H1 (cell line): ENCODE results near the gene EIF1B. TPM values are rescaled to one million over a fixed set of nuclear protein-coding genes. Genes with fewer than 3 reads are reported as not detected.

Experiments used
- ATF3 ChIP-seq: IDR thresholded peaks from 2 replicates; pipeline ENCODE4 v1.6.1; 2011; ENCODE audit warnings: low read depth, mild to moderate bottlenecking, low read length; ENCODE audit not compliant: insufficient read depth
- CEBPB ChIP-seq: IDR thresholded peaks from 2 replicates; pipeline ENCODE4 v1.6.1; 2012; ENCODE audit warnings: low read depth, low read length
- CHD1 ChIP-seq: IDR thresholded peaks from 2 replicates; pipeline ENCODE4 v1.6.1; 2012; ENCODE audit warnings: low read depth, low read length, improper control_type of control experiment
- CHD7 ChIP-seq: fragments of 300-600 bp; sonication (generic); IDR thresholded peaks from 2 replicates; pipeline ENCODE4 v1.7.1; 2012; ENCODE audit warnings: low read length, moderate library complexity, mild to moderate bottlenecking, inconsistent platforms; ENCODE audit not compliant: insufficient replicate concordance
- CREB1 ChIP-seq: IDR thresholded peaks from 2 replicates; pipeline ENCODE4 v1.6.1; 2012; ENCODE audit warnings: inconsistent platforms
- JUND ChIP-seq: IDR thresholded peaks from 2 replicates; pipeline ENCODE4 v1.6.1; 2011; ENCODE audit warnings: mild to moderate bottlenecking, improper control_type of control experiment, low read length
- MAX ChIP-seq: IDR thresholded peaks from 2 replicates; pipeline ENCODE4 v1.6.1; 2012; ENCODE audit warnings: inconsistent platforms
- NRF1 ChIP-seq: IDR thresholded peaks from 2 replicates; pipeline ENCODE4 v1.6.1; 2011; ENCODE audit warnings: mild to moderate bottlenecking, low read depth, low read length, improper control_type of control experiment
- PHF8 ChIP-seq: fragments of 200-600 bp; sonication (generic); conservative IDR thresholded peaks from 2 replicates; pipeline ENCODE4 v1.7.1; 2012; ENCODE audit warnings: low read depth, mild to moderate bottlenecking, inconsistent platforms, low read length, moderate library complexity
- POLR2A ChIP-seq, 2 experiments: IDR thresholded peaks; 1 replicate in 1 of 2; 2 replicates in 1 of 2; pipeline ENCODE4 v1.6.1; 2011; ENCODE audit warnings: low read depth in 2 of 2, low read length in 2 of 2, mild to moderate bottlenecking in 2 of 2; ENCODE audit errors: control extremely low read depth in 1 of 2
- RAD21 ChIP-seq, 2 experiments: IDR thresholded peaks in 1 of 2; conservative IDR thresholded peaks in 1 of 2; 2 replicates each; pipeline ENCODE4 v1.6.1; 2011; ENCODE audit warnings: low read depth in 2 of 2, low read length in 2 of 2, improper control_type of control experiment in 1 of 2, inconsistent platforms in 1 of 2, mild to moderate bottlenecking in 1 of 2, moderate library complexity in 1 of 2
- TCF12 ChIP-seq: IDR thresholded peaks from 2 replicates; pipeline ENCODE4 v1.6.1; 2011; ENCODE audit warnings: low read depth, mild to moderate bottlenecking, low read length
- polyA plus RNA-seq, 7 experiments: library from polyadenylated mRNA; depleted of rRNA in 3 of 7; stranded (reverse) in 5 of 7; unstranded in 2 of 7; fragments of >200 nt in 5 of 7; fragments of 200-250 nt in 2 of 7; gene quantifications; 1 replicate in 5 of 7; 2 replicates in 1 of 7; 4 replicates in 1 of 7; pipeline versions ENCODE4 v1.2.1 to v1.2.3, GENCODE V29; 2011 to 2013; ENCODE audit warnings: missing spikeins in 2 of 7, mixed read lengths in 2 of 7
- total RNA-seq: library from RNA; stranded (reverse); fragmentation: NEBNext Ultra II Directional; extraction: Animal tissue kit (Norgen Biotek cat#: 25700); gene quantifications from 2 replicates; pipeline ENCODE4 v1.2.1, GENCODE V29; 2021

EIF1B gene
- total and polyA plus RNA-seq, 2 of the 8 experiments (the other 6 are each of a cell fraction or from before 2014, with no cell fraction given) = 42.4 to 115 TPM

- no peak for TF ChIP-seq CHD7
- no peak for TF ChIP-seq MAX
- no peak for TF ChIP-seq ATF3
- TF ChIP-seq POLR2A (IDR thresholded peaks at IDR 0.05; ENCODE audit: control extremely low read depth in 1 of 2, low read depth in 2 of 2, low read length in 2 of 2) = no peak
- no peak for TF ChIP-seq JUND
- no peak for TF ChIP-seq CREB1
- no peak for TF ChIP-seq TCF12
- TF ChIP-seq CEBPB = no peak
- TF ChIP-seq CHD1 = no peak
- no peak for TF ChIP-seq RAD21 (IDR thresholded peaks at IDR 0.05 in 1 of 2, conservative IDR thresholded peaks at IDR 0.05 in 1 of 2; ENCODE audit: low read depth in 2 of 2, low read length in 2 of 2)
- no peak for TF ChIP-seq PHF8
- TF ChIP-seq NRF1 = no peak
Observed at GRCh38 chr3:40328374-40328773, 18.9 kb downstream of the EIF1B start (continued).
